Neural cell (in vitro differentiated cells): ENCODE data around the gene GRID2IP.

ENCODE experiments used
- CTCF ChIP-seq: fragments of 450-650 bp; IDR thresholded peaks from 2 replicates; pipeline ENCODE4 v1.5.1; 2014; ENCODE audit warnings: antibody characterized with exemption, mild to moderate bottlenecking, moderate library complexity; ENCODE audit not compliant: poor library complexity, severe bottlenecking
- EP300 ChIP-seq: fragments of 450-650 bp; conservative IDR thresholded peaks from 2 replicates; pipeline ENCODE4 v1.6.1; 2014; ENCODE audit warnings: antibody characterized with exemption, mild to moderate bottlenecking, moderate library complexity; ENCODE audit not compliant: poor library complexity, severe bottlenecking
- EZH2 ChIP-seq: fragments of 200-600, 300-800 bp; shearing (Covaris generic), sonication (generic); IDR thresholded peaks from 2 replicates; pipeline ENCODE4 v1.6.1; 2014; ENCODE audit warnings: antibody characterized with exemption, low read length, borderline replicate concordance, mild to moderate bottlenecking; ENCODE audit not compliant: insufficient read depth, poor library complexity, severe bottlenecking
- MXI1 ChIP-seq: fragments of 450-650 bp; conservative IDR thresholded peaks from 2 replicates; pipeline ENCODE4 v1.6.1; 2014; ENCODE audit warnings: antibody characterized with exemption, mild to moderate bottlenecking; ENCODE audit not compliant: poor library complexity, severe bottlenecking
- POLR2AphosphoS5 ChIP-seq: IDR thresholded peaks from 2 replicates; pipeline ENCODE4 v1.6.1; 2012
- REST ChIP-seq: IDR thresholded peaks from 2 replicates; pipeline ENCODE4 v1.6.1; 2012; ENCODE audit warnings: borderline replicate concordance
- TAF1 ChIP-seq: IDR thresholded peaks from 2 replicates; pipeline ENCODE4 v1.6.1; 2012; ENCODE audit warnings: low read depth

GRCh38 chr7:6553448-6554044 is 2.3 kb upstream of the GRID2IP start:
- TF ChIP-seq EZH2 (no peak), POLR2AphosphoS5 (no peak), CTCF (no peak), REST (no peak), EP300 (no peak), TAF1 (no peak), MXI1 (no peak)
